Calu3 (cell line): ENCODE measurements around the gene PIAS3. TPM values are rescaled to one million over a fixed set of nuclear protein-coding genes. Genes with fewer than 3 reads are reported as not detected.

Experiments
- BruUV-seq: library from RNA; stranded (reverse); fragments of 400-500 nt; replicated peaks from 2 replicates; lab custom pipeline; 2021; lab: Mats Ljungman, UMichigan
- CTCF ChIA-PET: fragments of 300-600 bp; sonication (Branson Sonifier 250); formaldehyde crosslinking; loops from one replicate; lab custom pipeline; 2022; ENCODE audit warnings: antibody characterized with exemption; lab: Charles Lee
- DNase-seq: peaks from one replicate; pipeline ENCODE4 v3.0.0; 2022
- H3K27ac Mint-ChIP-seq: one replicate; pipeline ENCODE4 v1.8.0; 2022; ENCODE audit warnings: mixed read lengths; ENCODE audit not compliant: unreplicated experiment
- H3K27me3 Mint-ChIP-seq: one replicate; pipeline ENCODE4 v1.8.0; 2022; ENCODE audit warnings: mixed read lengths; ENCODE audit not compliant: unreplicated experiment
- H3K36me3 Mint-ChIP-seq: one replicate; pipeline ENCODE4 v1.8.0; 2022; ENCODE audit warnings: mild to moderate bottlenecking, moderate library complexity, mixed read lengths; ENCODE audit not compliant: insufficient read depth, unreplicated experiment
- H3K4me1 Mint-ChIP-seq: one replicate; pipeline ENCODE4 v1.8.0; 2022; ENCODE audit warnings: mild to moderate bottlenecking, low read depth, mixed read lengths; ENCODE audit not compliant: unreplicated experiment
- H3K4me3 Mint-ChIP-seq: one replicate; pipeline ENCODE4 v1.8.0; 2022; ENCODE audit warnings: mild to moderate bottlenecking, low read depth, moderate library complexity, mixed read lengths; ENCODE audit not compliant: unreplicated experiment
- H3K9me3 Mint-ChIP-seq: one replicate; pipeline ENCODE4 v1.8.0; 2022; ENCODE audit warnings: low read depth, mixed read lengths; ENCODE audit not compliant: unreplicated experiment
- CTCF ChIP-seq: fragments of 200-600 bp; IDR thresholded peaks from one replicate; pipeline ENCODE4 v1.8.0; 2022; ENCODE audit warnings: antibody characterized with exemption; ENCODE audit not compliant: unreplicated experiment
- intact Hi-C: fragments of 100-400 bp; cut with micrococcal nuclease; formaldehyde crosslinking; loops from one replicate; pipeline ENCODE4 v1.10.0; 2022; ENCODE audit not compliant: unreplicated experiment
- total RNA-seq: library from RNA; stranded (reverse); gene quantifications from 2 replicates; pipeline ENCODE4 v1.2.3, GENCODE V29; 2022

Gene PIAS3
- total RNA-seq, 1 experiment from 2014 or later, result 40.1 TPM

GRCh38 chr1:145893306-145894055 is 34.6 kb upstream of the PIAS3 start:
- intact Hi-C loops, result loop anchor here (5.0 kb wide), 1 partner anchor 34 kb away; the partner anchor contains the start of gene RBM8A
- TF ChIP-seq CTCF, result no peak
- no peaks in the 10 kb centered on the region for H3K36me3 Mint-ChIP-seq
- peaks cover 52% of the 10 kb centered on the region for H3K4me1 Mint-ChIP-seq
- CTCF ChIA-PET, result interaction anchor here (1.3 to 3.4 kb wide), 4 partner anchors 9 to 48 kb away, joined by 3 to 77 read pairs (median 33); partner anchors contain the start of genes NUDT17, PIAS3 and RBM8A
- peak overlapping the region; percentile 71 for H3K27ac Mint-ChIP-seq
- H3K9me3 Mint-ChIP-seq, result no peaks in the 10 kb centered on the region
- DNase-seq, result no peak
- H3K4me3 Mint-ChIP-seq, result no peak overlapping the region
- H3K27me3 Mint-ChIP-seq, result no peaks in the 10 kb centered on the region
- no TSS peak for BruUV-seq

- CTCF ChIA-PET, result interaction anchor here (1.0 to 3.4 kb wide), 22 partner anchors 9 to 144 kb away, joined by 3 to 77 read pairs (median 6); partner anchors contain the start of genes ANKRD34A, ITGA10, LIX1L and NUDT17
- no peak for TF ChIP-seq CTCF
- intact Hi-C loops, result loop anchor here (1.0 to 5.0 kb wide), 3 partner anchors 11 to 35 kb away; partner anchors contain the start of genes ITGA10 and RBM8A
- no peak for DNase-seq
- peak overlapping the region; percentile 71 for H3K27ac Mint-ChIP-seq
- peaks cover 61% of the 10 kb centered on the region for H3K4me1 Mint-ChIP-seq
- H3K4me3 Mint-ChIP-seq, result peak overlapping the region; percentile 31
- BruUV-seq, result no TSS peak
- peaks cover 8% of the 10 kb centered on the region for H3K36me3 Mint-ChIP-seq
- H3K27me3 Mint-ChIP-seq, result no peaks in the 10 kb centered on the region
- no peaks in the 10 kb centered on the region for H3K9me3 Mint-ChIP-seq
Measured at GRCh38 chr1:145892486-145893087, 33.7 kb upstream of the PIAS3 start.

GRCh38 chr1:145891587-145892485 is 33.0 kb upstream of the PIAS3 start:
- DNase-seq, result peak; percentile 98
- Mint-ChIP-seq H3K4me1 (peaks cover 66% of the 10 kb centered on the region), H3K27me3 (no peaks in the 10 kb centered on the region), H3K4me3 (peak overlapping the region; percentile 31), H3K36me3 (peaks cover 9% of the 10 kb centered on the region), H3K9me3 (no peaks in the 10 kb centered on the region), H3K27ac (peak overlapping the region; percentile 71)
- intact Hi-C loops, result loop anchor here (1.0 to 5.0 kb wide), 5 partner anchors 11 to 115 kb away; partner anchors contain the start of genes ITGA10 and RBM8A
- no TSS peak for BruUV-seq
- CTCF ChIA-PET, result interaction anchor here (1.0 to 3.4 kb wide), 23 partner anchors 10 to 145 kb away, joined by 3 to 77 read pairs (median 6); partner anchors contain the start of genes ANKRD34A, ITGA10, LIX1L and NUDT17
- TF ChIP-seq CTCF, result peak; percentile 96

- no peaks in the 10 kb centered on the region for H3K27me3 Mint-ChIP-seq
- H3K9me3 Mint-ChIP-seq, result no peaks in the 10 kb centered on the region
- BruUV-seq, result no TSS peak
- CTCF ChIA-PET, result interaction anchor here (1.0 to 3.4 kb wide), 18 partner anchors 11 to 146 kb away, joined by 3 to 77 read pairs (median 10); partner anchors contain the start of genes ANKRD34A, ITGA10, LIX1L and NUDT17
- H3K27ac Mint-ChIP-seq, result peak overlapping the region; percentile 71
- peak; percentile 79 for DNase-seq
- TF ChIP-seq CTCF, result no peak
- peaks cover 10% of the 10 kb centered on the region for H3K36me3 Mint-ChIP-seq
- intact Hi-C loops, result loop anchor here (1.0 to 5.0 kb wide), 3 partner anchors 36 to 116 kb away; partner anchors contain the start of gene RBM8A
- H3K4me3 Mint-ChIP-seq, result no peak overlapping the region
- H3K4me1 Mint-ChIP-seq, result peaks cover 66% of the 10 kb centered on the region
Measured at GRCh38 chr1:145891143-145891542, 32.3 kb upstream of the PIAS3 start.
